Smooth muscle cell (in vitro differentiated cells): ENCODE measurements around the gene IFNW1. TPM values are rescaled to one million over a fixed set of nuclear protein-coding genes. Genes with fewer than 3 reads are reported as not detected.
A peak's percentile ranks its signal among the peaks of the same experiment; 100 is the strongest.
"Not testable (repeated sequence)": the region's sequence is repeated elsewhere in the genome, so short reads cannot be mapped to it uniquely, and the experiment has no call there.

Experiments
- DNase-seq: peaks from one replicate; lab custom pipeline; 2025; ENCODE audit not compliant: unreplicated experiment; lab: John Stamatoyannopoulos, UW
- H2AFZ ChIP-seq: fragments of 200-600 bp; sonication (generic); 2 replicates; pipeline ENCODE4 v1.6.0; 2016; ENCODE audit warnings: antibody characterized with exemption, low read depth, mild to moderate bottlenecking
- H3F3A ChIP-seq: fragments of 200-600 bp; sonication (generic); 2 replicates; pipeline ENCODE4 v1.6.0; 2017; ENCODE audit warnings: antibody characterized with exemption, low read depth
- H3K27ac ChIP-seq: fragments of 200-600 bp; sonication (generic); 2 replicates; pipeline ENCODE4 v1.5.1; 2016; ENCODE audit warnings: low read depth, mild to moderate bottlenecking
- H3K27me3 ChIP-seq: fragments of 200-600 bp; sonication (generic); 2 replicates; pipeline ENCODE4 v1.6.1; 2016; ENCODE audit warnings: low read depth, mild to moderate bottlenecking
- H3K36me3 ChIP-seq: fragments of 200-600 bp; sonication (generic); 2 replicates; pipeline ENCODE4 v1.5.1; 2016; ENCODE audit warnings: low read depth
- H3K4me1 ChIP-seq: fragments of 200-600 bp; sonication (generic); 2 replicates; pipeline ENCODE4 v1.5.1; 2016; ENCODE audit warnings: low read depth
- H3K4me2 ChIP-seq: fragments of 200-600 bp; sonication (generic); 2 replicates; pipeline ENCODE4 v1.6.0; 2016; ENCODE audit warnings: mild to moderate bottlenecking
- H3K4me3 ChIP-seq: fragments of 200-600 bp; sonication (generic); 2 replicates; pipeline ENCODE4 v1.5.1; 2016; ENCODE audit warnings: mild to moderate bottlenecking
- H3K79me2 ChIP-seq: fragments of 200-600 bp; sonication (generic); 2 replicates; pipeline ENCODE4 v1.6.0; 2016; ENCODE audit warnings: low read depth, mild to moderate bottlenecking
- H3K9ac ChIP-seq: fragments of 200-600 bp; sonication (generic); 2 replicates; pipeline ENCODE4 v1.6.0; 2016; ENCODE audit warnings: low read depth
- H3K9me3 ChIP-seq: fragments of 200-600 bp; sonication (generic); replicated peaks from 2 replicates; pipeline ENCODE4 v1.5.1; 2016; ENCODE audit warnings: low read depth
- H4K20me1 ChIP-seq: fragments of 200-600 bp; sonication (generic); 2 replicates; pipeline ENCODE4 v1.6.0; 2016; ENCODE audit warnings: low read depth
- CTCF ChIP-seq: fragments of 200-600 bp; sonication (generic); IDR thresholded peaks from 2 replicates; pipeline ENCODE4 v1.5.1; 2017; ENCODE audit warnings: borderline replicate concordance, mild to moderate bottlenecking, antibody characterized with exemption; ENCODE audit not compliant: insufficient read depth, poor library complexity, severe bottlenecking
- WGBS: methylation state at CpG from one replicate; pipeline ENCODE4 v1.1.7; 2016; ENCODE audit warnings: low lambda C conversion rate; 5-methylcytosine and 5-hydroxymethylcytosine counted together
- polyA plus RNA-seq: library from polyadenylated mRNA; unstranded; fragments of >200 nt; fragmentation: Nextera tagmentation; extraction: Ambion mirVana; gene quantifications from 2 replicates; pipeline ENCODE4 v1.2.1, GENCODE V29; 2016
- total RNA-seq: library from RNA; depleted of rRNA; stranded (reverse); fragments of >200 nt; gene quantifications from 2 replicates; pipeline ENCODE4 v1.2.3, GENCODE V29; 2014

IFNW1 gene
- total and polyA plus RNA-seq, 2 experiments from 2014 or later: not detected

GRCh38 chr9:21153336-21154017 is 11.8 kb upstream of the IFNW1 start:
- 48% methylated on average over 3 of the region's 3 CpGs for WGBS
- H3K4me3 ChIP-seq: no peak overlapping the region
- H3F3A ChIP-seq: no peaks in the 10 kb centered on the region
- H3K9me3 ChIP-seq: no peaks in the 10 kb centered on the region
- no peak for TF ChIP-seq CTCF
- no peak overlapping the region for H3K27ac ChIP-seq
- no peaks in the 10 kb centered on the region for H3K27me3 ChIP-seq
- no peak for DNase-seq
- no peaks in the 10 kb centered on the region for H3K36me3 ChIP-seq
- no peak overlapping the region for H3K4me2 ChIP-seq
- H3K79me2 ChIP-seq: no peaks in the 10 kb centered on the region
- H2AFZ ChIP-seq: peak overlapping the region; percentile 68
- H3K9ac ChIP-seq: no peak overlapping the region
- no peaks in the 10 kb centered on the region for H3K4me1 ChIP-seq
- no peaks in the 10 kb centered on the region for H4K20me1 ChIP-seq

- peaks cover 6% of the 10 kb centered on the region for H3K9me3 ChIP-seq
- no peak for TF ChIP-seq CTCF
- H3K36me3 ChIP-seq: no peaks in the 10 kb centered on the region
- DNase-seq: no peak
- H4K20me1 ChIP-seq: no peaks in the 10 kb centered on the region
- H3K79me2 ChIP-seq: no peaks in the 10 kb centered on the region
- no peaks in the 10 kb centered on the region for H3K27me3 ChIP-seq
- no peak overlapping the region for H3K9ac ChIP-seq
- WGBS: 78% methylated on average over 1 of the region's 1 CpG
- no peaks in the 10 kb centered on the region for H3F3A ChIP-seq
- no peak overlapping the region for H3K4me2 ChIP-seq
- H2AFZ ChIP-seq: no peak overlapping the region
- no peaks in the 10 kb centered on the region for H3K4me1 ChIP-seq
- H3K4me3 ChIP-seq: no peak overlapping the region
- no peak overlapping the region for H3K27ac ChIP-seq
These were observed 3.0 kb upstream of the IFNW1 start for GRCh38 chr9:21144603-21145002.

DNA sequence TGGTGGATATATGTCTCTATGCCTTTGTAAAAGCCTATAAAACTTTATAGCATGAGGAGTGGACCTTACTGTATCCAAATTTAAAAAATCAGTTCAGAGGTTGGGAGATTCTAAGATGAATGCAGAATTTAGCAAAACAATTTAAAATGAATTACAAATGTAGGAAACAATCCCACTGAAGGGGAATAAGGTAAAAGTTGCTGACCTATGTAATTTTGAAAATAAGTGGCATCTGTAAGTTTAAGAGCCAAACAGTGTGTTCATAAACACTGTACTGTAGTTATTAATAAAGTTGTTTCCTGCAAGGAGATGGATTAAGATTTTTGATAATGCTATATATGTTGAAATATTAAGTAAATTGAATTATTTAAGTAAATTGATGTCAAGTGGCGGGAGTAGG is 4.6 kb downstream of the IFNW1 start:
- no peaks in the 10 kb centered on the region for H3F3A ChIP-seq
- no peak overlapping the region for H3K4me3 ChIP-seq
- TF ChIP-seq CTCF: no peak
- H3K27ac ChIP-seq: no peak overlapping the region
- no peak overlapping the region for H2AFZ ChIP-seq
- no peaks in the 10 kb centered on the region for H4K20me1 ChIP-seq
- no peak overlapping the region for H3K9ac ChIP-seq
- H3K9me3 ChIP-seq: no peaks in the 10 kb centered on the region
- H3K4me1 ChIP-seq: no peaks in the 10 kb centered on the region
- H3K36me3 ChIP-seq: no peaks in the 10 kb centered on the region
- H3K27me3 ChIP-seq: no peaks in the 10 kb centered on the region
- H3K79me2 ChIP-seq: no peaks in the 10 kb centered on the region
- no peak for DNase-seq
- no peak overlapping the region for H3K4me2 ChIP-seq
- WGBS: 0% methylated on average over 1 of the region's 1 CpG

DNA sequence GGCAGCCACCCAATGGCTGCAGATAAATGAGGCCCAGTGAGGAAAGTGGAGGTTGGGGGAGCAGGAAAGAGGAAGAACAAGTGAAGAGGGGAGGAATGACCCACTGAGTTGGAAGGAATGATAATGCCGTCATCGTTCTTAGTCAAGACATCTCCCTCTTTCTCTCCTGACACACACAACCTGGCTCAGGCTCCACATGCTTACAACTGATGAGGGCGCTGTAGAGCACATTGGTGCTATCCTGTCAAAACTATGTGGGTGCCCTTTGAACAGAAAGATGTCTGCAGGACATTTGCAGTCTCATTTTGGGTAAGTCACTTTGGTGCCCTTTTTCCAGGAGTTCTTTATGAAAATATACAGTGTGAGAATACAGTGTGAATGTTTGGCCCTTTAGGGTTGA is 5.9 kb downstream of the IFNW1 start:
- no peaks in the 10 kb centered on the region for H3K36me3 ChIP-seq
- 83% methylated on average over 3 of the region's 3 CpGs for WGBS
- no peaks in the 10 kb centered on the region for H3K4me1 ChIP-seq
- no peaks in the 10 kb centered on the region for H3K9me3 ChIP-seq
- H3K9ac ChIP-seq: no peak overlapping the region
- no peaks in the 10 kb centered on the region for H4K20me1 ChIP-seq
- no peaks in the 10 kb centered on the region for H3K27me3 ChIP-seq
- H3K4me3 ChIP-seq: no peak overlapping the region
- no peaks in the 10 kb centered on the region for H3F3A ChIP-seq
- no peak for DNase-seq
- H2AFZ ChIP-seq: no peak overlapping the region
- no peak for TF ChIP-seq CTCF
- no peak overlapping the region for H3K27ac ChIP-seq
- H3K4me2 ChIP-seq: no peak overlapping the region
- no peaks in the 10 kb centered on the region for H3K79me2 ChIP-seq

- not testable (repeated sequence) for H3K79me2 ChIP-seq, H3K9me3 ChIP-seq, H3K27me3 ChIP-seq, H3K4me2 ChIP-seq, H2AFZ ChIP-seq, H3K4me1 ChIP-seq, H3K27ac ChIP-seq, DNase-seq, H4K20me1 ChIP-seq, H3K4me3 ChIP-seq, H3F3A ChIP-seq, H3K36me3 ChIP-seq, H3K9ac ChIP-seq
These were observed 13.4 kb downstream of the IFNW1 start for GRCh38 chr9:21128186-21128585.
